HG03558 (cell line): ENCODE measurements around the gene GPR15LG.
"Not testable (repeated sequence)": the region's sequence is repeated elsewhere in the genome, so short reads cannot be mapped to it uniquely, and the experiment has no call there.

Experiments
- ATAC-seq: cut with Tn5 transposase; IDR thresholded peaks from one replicate; pipeline ENCODE4 v1.9.1; 2021; ENCODE audit warnings: moderate number of reproducible peaks; ENCODE audit not compliant: unreplicated experiment; ENCODE audit errors: extremely low read depth

The GPR15LG gene

DNA sequence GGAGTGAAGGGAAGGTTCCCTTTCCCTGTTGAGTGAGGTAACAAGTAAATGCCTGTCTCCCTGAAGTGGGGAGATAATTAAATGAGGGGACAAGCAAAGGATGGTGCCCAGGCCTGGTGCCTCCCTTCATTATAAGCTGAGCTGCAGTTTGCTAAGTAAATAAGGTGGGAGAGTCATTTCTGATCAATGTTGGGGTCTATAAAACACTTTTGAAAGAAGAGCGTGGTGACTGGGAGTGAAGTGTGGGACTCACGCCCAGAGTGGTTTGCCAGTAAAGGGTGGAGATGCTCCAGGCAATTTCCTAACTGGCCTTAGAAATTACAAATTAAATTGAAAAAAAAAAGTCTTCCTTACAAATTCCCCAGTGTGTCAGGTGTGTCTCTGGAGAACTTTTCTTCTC is 9.6 kb upstream of the GPR15LG start:
- ATAC-seq, result no peak

GRCh38 chr10:84164442-84164841 is 9.2 kb upstream of the GPR15LG start:
- no peak for ATAC-seq

DNA sequence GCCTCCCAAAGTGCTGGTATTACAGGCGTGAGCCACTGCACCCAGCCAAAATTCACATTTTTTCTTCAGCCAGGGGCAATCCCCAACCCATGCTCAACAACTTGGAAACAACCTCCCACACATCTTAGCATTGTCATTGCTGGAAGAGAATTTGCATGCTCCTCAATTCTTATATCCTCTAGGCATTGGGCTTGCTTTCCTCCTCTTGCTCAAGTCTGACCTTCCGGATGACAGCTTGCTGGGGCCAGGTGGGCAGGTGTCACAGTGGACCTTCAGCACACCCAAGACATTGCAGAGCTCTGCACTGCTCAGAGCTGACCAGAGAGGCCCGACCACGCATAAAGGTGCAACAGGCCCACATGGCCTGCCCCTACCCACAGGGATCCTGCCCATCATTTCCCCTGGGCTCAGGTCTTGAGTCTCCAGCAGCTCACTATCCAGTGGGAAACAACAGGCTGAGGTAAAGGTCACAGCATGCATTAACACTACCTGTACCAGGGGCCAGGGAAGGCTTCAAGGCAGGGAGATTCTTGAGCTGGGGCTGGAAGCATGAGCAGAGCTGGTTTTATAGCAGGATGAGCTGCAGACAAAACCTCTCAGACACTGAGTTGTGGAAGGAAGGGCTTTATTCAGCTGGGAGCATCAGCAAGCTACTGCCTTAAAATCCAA is 6.8 kb upstream of the GPR15LG start:
- ATAC-seq, result no peak

GRCh38 chr10:84167289-84167653 is 6.3 kb upstream of the GPR15LG start:
- not testable (repeated sequence) for ATAC-seq

GRCh38 chr10:84168382-84168781 is 5.2 kb upstream of the GPR15LG start:
- ATAC-seq, result not testable (repeated sequence)

- ATAC-seq, result not testable (repeated sequence)
Measured at GRCh38 chr10:84171237-84171636, 2.4 kb upstream of the GPR15LG start.

GRCh38 chr10:84171700-84172466 is 1.7 kb upstream of the GPR15LG start:
- not testable (repeated sequence) for ATAC-seq

GRCh38 chr10:84172467-84173356 is 889 bp upstream of the GPR15LG start:
- no peak for ATAC-seq

DNA sequence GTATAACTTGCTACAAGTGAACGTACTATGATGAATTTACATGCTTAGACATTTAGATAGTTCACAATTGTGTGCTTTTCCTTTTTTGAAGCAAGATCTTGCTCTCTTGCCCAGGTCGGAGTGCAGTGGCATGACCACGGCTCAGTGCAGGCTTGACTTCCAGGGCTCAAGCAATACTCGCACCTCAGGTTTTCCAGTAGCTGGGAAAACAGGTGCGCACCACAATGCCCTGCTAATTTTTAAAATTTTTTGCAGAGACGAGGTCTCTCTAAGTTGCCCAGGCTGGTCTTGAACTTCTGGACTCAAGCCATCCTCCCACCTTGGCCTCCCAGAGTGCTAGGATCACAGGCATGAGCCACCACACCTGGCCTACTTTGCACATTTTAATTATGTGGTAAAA is 1.8 kb downstream of the GPR15LG start:
- no peak for ATAC-seq

- no peak for ATAC-seq
Measured at GRCh38 chr10:84176351-84176750, 2.8 kb downstream of the GPR15LG start.

DNA sequence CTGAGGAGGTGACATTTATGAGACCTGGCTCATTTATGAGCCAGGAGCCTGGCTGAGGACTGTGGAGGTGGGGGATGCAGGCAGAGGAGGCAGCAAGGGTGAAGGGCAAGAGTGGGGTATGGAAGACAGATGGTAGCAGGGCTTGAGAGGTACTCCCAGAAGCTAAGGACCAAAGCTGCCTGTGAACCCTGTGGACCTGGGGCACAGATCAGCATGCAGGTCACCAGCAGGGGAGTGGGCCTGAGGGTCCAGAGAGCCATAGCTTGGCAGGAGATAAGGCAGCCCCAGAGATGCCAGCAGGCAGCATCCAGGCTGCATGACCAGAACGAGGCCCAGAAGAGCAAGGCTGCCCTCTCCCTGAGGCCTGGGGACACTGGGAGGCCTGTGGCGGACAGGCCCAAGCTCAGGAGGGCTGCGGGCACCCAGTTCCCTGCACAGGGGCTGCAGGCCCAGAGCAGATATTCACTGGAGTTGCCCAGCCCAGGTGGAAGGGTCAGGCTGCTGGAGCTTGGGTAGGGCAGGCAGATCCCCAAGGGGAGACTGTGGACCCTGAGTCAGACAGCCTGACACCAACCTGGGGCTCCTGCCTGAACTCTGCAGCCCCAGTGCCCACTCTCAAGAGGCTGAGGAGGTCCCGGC is 3.4 kb downstream of the GPR15LG start:
- ATAC-seq, result no peak

GRCh38 chr10:84177541-84178141 is 4.0 kb downstream of the GPR15LG start:
- no peak for ATAC-seq

DNA sequence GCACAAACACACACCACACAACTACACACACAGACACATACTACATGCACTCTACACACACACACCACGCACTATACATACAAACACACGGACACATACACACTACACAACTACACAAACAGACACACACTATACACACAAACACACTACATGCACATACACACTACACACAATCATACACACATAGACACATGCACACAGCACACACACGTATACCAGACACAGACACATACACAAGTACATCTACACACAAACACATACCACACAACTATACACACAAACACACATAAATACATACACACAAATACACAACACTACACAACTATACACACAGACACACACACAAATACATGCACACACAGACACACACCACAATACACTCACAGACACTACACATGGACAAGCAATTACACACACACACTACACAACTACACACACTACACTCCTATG is 4.6 kb downstream of the GPR15LG start:
- no peak for ATAC-seq

DNA sequence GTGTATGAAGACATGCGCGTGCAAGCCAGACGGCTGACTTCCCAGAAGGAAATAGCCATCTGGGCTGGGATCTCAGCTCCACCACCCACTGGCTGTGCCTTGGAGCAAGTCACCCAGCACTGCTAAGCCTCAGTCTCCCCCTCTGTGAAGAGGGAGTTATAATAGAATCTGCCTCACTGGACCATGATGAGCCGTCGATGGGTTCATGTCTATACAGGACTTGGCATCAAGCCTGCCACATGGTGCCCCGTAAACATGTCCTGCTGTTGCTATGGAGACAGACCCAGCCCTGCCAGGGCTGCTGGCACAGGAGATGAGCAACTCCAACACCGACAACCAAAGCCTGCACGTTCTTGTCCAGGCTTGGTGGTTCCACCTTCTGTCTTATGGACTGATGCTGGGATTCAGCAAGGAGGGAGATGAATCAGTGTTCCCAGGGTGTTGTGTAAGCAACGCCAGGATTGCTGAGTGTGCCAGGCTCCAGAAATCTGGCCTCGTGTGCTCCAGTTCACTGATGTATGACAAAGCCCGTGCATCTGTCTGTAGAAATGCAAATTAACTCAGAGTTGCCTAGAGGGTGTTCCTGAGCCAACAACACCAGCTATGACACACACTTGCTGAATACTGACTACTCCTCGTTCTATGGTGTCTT is 5.6 kb downstream of the GPR15LG start:
- peak; percentile 92 for ATAC-seq

DNA sequence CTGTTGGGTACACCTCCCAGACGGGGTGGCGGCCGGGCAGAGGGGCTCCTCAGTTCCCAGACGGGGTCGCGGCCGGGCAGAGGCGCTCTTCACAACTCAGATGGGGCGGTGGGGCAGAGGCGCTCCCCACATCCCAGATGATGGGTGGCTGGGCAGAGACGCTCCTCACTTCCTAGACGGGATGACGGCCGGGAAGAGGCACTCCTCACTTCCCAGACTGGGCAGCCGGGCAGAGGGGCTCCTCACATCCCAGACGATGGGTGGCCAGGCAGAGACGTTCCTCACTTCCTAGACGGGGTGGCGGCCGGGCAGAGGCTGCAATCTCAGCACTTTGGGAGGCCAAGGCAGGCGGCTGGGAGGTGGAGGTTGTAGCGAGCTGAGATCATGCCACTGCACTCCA is 6.8 kb downstream of the GPR15LG start:
- not testable (repeated sequence) for ATAC-seq

GRCh38 chr10:84181631-84182030 is 8.0 kb downstream of the GPR15LG start:
- ATAC-seq, result no peak

DNA sequence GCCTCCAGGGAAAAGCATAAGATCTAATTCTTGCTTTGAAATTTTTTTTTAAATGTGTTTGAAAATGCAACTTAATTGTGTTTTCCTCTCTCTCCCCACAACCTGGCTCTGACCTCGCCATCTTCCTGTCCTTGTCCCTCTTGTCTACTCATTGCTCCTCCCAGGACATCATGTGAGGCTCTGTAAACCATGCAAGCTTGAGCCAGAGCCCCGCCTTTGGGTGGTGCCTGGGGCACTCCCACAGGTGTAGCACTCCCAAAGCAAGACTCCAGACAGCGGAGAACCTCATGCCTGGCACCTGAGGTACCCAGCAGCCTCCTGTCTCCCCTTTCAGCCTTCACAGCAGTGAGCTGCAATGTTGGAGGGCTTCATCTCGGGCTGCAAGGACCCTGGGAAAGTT is 10.9 kb downstream of the GPR15LG start:
- no peak for ATAC-seq

- no peak for ATAC-seq
Measured at GRCh38 chr10:84185526-84186175, 12.1 kb downstream of the GPR15LG start.

DNA sequence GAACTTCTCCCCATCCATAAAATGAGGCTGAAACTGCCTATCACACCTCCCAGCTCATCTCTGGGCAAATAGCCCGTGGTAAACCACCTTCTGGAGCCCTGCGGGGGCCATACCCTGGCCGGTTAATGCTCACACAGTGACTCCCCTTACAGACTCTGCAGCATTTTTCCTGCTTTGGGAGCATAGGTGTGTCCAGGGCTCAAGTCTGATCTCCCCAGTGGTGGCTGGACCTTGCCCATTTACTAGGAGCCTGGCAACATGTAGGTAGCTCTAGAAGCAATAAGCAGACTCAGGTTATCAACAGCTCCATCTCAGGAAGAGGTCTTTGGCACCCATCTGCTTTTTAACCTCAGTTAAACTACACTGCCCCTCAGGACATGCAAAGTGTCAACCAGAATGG is 15.2 kb downstream of the GPR15LG start:
- ATAC-seq, result no peak
